ENCODE measurements around the gene NFIC.

Gene NFIC

GRCh38 chr19:3455393-3455955 lies 89.1 kb downstream of the NFIC start:
- DNase-seq: no peak

- no peak for DNase-seq
These were observed 89.7 kb downstream of the NFIC start for GRCh38 chr19:3455960-3456601.

GRCh38 chr19:3456925-3457527 lies 90.6 kb downstream of the NFIC start:
- no peak for DNase-seq

GRCh38 chr19:3457528-3458228 lies 91.3 kb downstream of the NFIC start:
- no peak for DNase-seq

- no peak for DNase-seq
These were observed 92.1 kb downstream of the NFIC start for GRCh38 chr19:3458229-3459088.

GRCh38 chr19:3459089-3459881 lies 92.9 kb downstream of the NFIC start:
- DNase-seq: no peak

- DNase-seq: no peak
These were observed 93.7 kb downstream of the NFIC start for GRCh38 chr19:3459965-3460582.

- DNase-seq: no peak
These were observed 96.8 kb downstream of the NFIC start for GRCh38 chr19:3462991-3463713.

- DNase-seq: no peak
These were observed 97.6 kb downstream of the NFIC start for GRCh38 chr19:3463714-3464586.

- no peak for DNase-seq
These were observed 98.3 kb downstream of the NFIC start for GRCh38 chr19:3464587-3465235.

- no peak for DNase-seq
These were observed 99.2 kb downstream of the NFIC start for GRCh38 chr19:3465552-3465951.

GRCh38 chr19:3466635-3467034 lies 100.3 kb downstream of the NFIC start:
- no peak for DNase-seq

- DNase-seq: no peak
These were observed 101.2 kb downstream of the NFIC start for GRCh38 chr19:3467437-3468198.

GRCh38 chr19:3468211-3468610 lies 101.8 kb downstream of the NFIC start:
- no peak for DNase-seq

- DNase-seq: no peak
These were observed 103.5 kb downstream of the NFIC start for GRCh38 chr19:3469638-3470499.

- DNase-seq: no peak
These were observed 104.2 kb downstream of the NFIC start for GRCh38 chr19:3470500-3471128.
